ENCODE results near the gene SLC37A1.
"Not testable (repeated sequence)": the region's sequence is repeated elsewhere in the genome, so short reads cannot be mapped to it uniquely, and the experiment has no call there.

SLC37A1 gene

DNA sequence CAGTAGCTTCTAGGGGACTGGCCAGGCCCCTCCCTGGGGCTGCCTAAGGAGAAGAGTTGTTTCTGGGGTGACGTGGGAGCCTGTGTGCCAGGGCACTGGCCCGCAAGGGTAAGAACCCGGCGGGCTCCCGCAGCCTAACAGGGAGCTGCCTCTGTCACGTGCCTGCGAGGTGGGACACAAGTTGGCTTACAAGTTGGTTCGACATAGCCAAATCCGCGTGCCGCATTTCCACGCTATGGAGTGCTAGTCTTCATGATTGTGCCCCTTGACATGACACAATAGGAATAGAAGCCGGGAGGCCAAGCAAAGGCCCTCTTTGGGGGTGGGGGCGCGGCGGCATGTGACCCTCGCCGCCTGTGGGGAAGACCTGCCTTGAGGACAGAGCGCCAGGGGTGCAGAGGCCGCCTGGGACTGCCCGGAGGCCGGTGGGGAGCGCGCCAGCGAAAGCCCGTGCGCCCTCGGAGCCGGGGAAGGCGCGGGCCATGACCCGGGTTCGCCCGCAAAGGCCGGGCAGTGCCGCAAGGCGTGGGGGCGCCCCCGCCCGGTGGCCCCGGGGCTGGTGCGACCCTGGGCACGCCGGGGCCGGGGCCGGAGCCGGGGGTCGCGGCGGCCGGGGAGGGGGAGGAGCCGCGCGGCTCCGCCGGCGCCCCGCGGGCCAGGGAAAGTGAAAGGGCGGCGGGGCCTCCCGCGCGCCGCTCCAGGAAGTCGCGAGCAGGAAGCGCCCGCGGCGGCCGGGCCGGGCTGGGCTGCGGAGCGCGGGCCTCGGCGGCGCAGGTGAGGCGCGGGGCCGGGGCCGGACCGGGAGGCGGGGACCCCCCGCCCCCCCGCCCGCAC, at the start of gene SLC37A1:
TSS of gene SLC37A1 (plus strand) at position 702 of the 834 bp plus-strand sequence. CDS start 4,603 bp downstream, outside the sequence.
- DNase-seq (ENCODE audit: low read depth), result no peak

DNA sequence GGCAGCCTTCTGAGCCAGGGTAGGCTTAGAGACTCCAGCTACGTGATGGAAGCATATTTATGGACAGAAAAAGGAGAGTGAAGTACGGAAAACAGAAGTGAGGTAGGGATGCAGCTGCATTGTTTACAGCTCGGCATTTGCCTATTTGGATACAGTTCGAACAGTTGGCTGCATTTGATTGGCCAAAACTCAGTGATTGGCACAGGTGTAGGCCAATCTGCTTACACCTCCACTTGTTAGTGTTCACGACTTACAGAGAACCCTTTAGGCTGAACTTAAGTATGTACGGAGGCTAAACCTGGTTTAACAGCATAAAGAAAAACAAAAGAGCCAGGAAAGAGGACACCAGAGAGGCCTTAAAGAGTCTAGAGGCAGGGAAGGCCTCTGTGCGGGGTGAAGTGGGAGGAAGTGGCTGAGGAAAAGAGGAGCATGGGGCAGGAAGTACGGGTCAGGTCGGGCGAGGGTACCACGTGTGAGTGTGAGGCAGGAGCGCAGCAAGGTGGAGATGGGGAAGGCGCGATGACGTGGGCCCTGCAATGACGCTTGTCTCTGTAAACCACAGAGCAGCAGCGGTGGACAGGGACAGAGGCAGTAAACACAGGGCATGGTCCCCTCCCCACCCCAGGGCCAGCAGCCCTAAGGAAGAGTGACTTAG, 49.7 kb upstream of the SLC37A1 start:
- DNase-seq (ENCODE audit: low read depth), result no peak

GRCh38 chr21:42465008-42465802, 48.4 kb upstream of the SLC37A1 start:
- DNase-seq (ENCODE audit: low read depth), result no peak

DNA sequence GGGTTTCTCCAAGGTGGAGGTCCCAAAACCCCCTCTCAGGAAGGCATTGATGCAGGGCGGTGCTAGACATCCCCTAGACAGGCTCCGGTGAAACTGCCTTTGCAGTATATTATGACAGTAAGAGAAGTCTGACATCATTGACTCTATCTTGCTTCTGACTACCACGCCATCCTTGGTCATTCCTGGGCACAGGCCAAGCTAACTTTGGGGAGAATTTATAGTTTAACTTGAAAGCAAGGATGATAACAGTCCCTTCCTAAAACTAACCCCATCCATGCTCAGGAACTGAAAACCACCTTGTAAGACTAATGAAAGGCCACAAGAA, 47.9 kb upstream of the SLC37A1 start:
- no peak for DNase-seq (ENCODE audit: low read depth)

DNA sequence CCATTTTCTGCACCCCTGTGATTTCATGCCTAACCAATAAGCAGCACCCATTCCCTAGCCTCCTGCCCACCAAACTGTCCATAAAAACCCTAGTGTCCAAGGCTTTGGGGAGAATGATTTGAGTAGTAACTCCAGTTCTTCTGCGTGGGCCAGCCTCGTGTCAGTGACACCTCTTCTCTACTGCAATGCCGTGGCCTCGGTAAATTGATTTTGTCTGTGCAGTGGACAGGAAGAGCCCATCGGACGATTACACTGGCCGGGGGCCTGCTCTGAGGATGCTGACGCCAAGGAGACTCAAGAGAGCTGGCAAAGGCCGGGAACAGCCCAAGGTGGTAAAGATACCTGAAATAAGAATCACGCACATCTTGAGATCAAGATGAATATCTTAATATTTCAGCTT, 47.0 kb upstream of the SLC37A1 start:
- no peak for DNase-seq (ENCODE audit: low read depth)

DNA sequence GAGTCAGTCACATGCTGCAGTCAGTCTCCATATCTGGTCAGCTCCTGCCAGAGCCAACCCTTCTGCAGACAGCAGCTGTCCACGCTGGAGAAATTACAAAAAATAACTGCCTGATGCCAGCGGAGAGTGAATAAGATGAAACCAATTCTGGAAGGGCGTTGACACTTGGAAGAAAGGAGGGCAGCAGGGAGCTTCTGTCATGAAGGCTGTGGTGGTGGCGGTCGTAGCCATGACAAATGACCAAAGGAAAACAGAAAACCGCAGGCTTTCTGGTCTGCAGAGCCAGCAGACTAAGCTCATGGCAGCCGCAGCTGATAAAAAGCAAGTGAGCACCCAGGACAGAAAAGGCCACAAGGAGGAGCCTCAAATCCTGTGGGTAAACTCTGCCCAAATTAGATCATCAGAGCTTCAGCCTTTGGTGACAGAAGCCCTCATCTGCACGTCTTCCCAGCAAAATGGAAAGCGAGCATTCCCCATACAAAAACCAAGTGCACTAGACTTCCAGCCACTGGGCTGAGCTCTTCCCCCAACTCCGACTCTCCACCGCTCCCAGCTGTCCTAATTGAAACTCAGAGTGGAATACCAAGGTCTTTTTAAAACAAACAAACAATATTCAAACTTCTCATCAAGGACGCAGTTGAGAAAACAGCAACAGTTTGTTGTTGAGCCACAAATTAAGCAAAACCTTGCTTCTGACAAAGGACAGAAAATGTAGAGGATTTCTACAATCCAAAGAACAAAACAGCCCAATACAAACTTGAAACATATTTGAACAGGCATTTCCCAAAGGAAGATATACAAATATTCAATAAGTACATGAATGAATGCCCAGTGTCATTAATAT, 46.3 kb upstream of the SLC37A1 start:
- DNase-seq (ENCODE audit: low read depth), result no peak

DNA sequence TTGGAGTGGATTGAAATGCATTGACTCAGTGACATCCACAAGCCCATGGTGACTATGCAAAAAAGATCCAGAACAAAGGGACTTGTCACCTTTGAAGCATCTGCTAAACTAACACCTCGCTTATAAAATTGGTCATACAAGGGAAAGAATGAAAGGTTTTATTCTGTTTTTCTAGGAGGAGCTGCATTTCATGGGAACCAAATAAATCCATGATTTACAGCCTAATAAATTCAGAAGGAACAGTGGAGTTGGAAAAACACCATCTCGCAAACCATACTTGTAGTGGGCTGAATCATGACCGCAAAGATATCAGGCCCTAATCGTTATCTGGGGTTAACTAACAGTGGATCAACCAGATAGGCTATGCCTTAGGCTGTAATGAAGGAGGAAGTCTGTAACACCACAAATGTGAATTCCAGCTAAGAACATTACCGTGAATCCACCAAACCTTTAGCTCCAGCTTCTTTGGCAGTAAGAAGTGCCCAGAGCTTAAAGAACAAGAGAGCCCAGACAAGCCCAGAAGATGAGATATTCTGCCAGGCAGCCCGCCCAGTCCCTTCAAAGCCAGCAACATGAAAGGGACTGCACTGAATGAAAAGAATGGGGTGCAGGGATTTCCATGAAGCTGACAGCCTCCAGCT, 45.0 kb upstream of the SLC37A1 start:
- DNase-seq (ENCODE audit: low read depth), result no peak

DNA sequence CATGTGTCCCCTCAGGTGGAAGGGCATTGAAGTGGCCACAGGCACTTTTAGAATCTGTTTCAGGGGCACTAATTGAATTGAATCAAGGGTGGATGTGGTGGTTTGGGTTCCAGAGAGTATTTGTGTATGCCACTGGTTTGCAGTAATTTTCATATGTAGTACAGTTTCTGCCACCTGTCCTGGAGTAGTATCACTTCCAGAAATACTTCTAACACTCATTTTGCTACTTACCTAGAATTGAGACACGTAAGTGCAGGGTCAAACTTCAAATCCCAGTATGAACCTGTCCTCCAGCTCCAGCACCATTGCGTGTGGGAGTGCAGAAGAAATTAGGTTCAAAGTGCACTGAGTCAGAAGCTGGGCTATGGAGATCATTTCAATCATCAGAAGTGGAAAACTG, 44.4 kb upstream of the SLC37A1 start:
- DNase-seq (ENCODE audit: low read depth), result no peak

DNA sequence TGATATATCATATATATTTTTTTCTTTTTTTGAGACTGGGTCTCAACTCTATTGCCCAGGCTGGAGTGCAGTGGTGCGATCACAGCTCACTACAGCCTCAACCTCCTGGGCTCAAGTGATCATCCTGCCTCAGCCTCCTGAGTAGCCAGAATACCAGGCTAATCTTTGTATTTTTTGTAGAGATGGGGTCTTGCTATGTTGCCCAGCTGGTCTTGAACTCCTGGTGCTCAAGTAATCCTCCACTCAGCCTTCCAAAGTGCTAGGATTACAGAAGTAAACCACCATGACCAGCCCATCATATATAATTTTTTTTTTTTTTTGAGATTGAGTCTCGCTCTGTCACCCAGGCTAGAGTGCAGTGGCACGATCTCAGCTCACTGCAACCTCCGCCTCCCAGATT, 43.9 kb upstream of the SLC37A1 start:
- DNase-seq (ENCODE audit: low read depth), result not testable (repeated sequence)

DNA sequence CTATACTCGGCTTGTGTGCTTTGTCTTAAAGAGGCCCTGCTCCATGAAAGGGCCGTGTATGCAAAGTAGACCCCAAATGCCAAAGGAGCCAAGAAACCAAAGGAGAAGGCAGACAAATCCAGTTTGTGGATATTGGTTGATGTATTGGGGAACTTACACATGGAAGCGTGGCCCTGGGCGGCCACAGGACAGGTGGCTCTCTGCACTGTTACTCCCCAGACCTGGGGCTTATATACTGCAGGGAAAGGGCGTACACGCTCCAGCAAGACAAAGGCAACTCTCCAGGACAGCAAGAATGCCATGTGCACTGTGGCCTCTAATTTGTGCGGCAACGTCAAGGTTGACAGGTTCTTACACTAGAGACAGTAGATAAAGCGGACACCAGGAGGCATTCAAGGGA, 42.4 kb upstream of the SLC37A1 start:
- no peak for DNase-seq (ENCODE audit: low read depth)

DNA sequence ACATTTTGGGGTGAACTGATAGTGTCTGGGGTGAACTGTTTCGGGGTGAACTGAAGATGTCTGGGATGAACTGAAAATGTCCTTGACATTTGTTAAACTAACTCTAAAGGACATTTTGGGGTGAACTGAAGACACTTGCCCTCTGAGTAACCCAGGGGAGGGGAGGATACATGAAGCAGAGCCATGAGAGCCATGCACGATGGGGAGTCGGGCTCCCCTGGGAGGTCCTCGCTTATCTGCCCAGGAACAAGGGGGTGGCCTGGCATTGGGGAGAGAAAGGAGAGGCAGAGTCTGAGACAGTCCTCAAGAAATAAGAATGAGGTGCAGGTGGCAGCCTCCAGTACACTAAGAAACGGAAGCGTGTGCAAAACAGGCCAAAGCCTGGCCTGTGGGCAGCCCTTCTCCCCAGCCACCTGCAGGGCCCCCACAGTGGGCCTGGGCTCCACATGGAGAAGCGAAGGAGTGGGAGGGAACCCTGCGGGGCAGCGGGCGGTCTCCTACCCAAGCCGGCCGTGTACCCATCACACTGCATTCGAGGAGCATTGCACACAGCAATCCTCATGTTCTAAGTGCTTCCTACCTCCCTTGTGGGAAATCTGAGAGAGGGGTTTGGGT, 41.8 kb upstream of the SLC37A1 start:
- no peak for DNase-seq (ENCODE audit: low read depth)

GRCh38 chr21:42472521-42472920, 41.1 kb upstream of the SLC37A1 start:
- DNase-seq (ENCODE audit: low read depth), result no peak

DNA sequence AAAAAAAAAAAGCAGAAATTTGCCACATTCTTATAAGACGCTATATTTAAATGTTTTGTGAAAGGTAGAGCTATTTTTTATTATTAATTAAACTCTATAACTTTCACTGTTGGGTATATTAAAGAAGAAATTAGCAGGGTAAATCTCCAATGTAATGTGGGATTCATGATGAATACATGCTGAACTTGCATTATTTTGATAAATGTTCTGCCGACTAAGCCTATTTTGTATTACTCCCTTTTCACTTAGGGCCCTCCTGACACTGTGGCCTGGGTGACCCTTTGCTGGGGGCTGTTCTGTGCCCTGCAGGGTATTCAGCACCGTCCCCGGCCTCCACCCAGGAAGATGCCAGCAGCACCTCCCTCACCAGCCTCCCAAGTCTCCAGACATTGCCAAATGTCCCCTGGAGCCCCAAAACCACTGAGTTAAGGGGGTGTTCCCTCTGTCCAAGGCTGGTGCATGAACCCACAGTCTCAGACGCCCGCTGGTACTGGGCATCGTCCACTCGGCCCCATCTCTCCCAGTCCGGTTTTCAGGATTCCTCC, 40.1 kb upstream of the SLC37A1 start:
- DNase-seq (ENCODE audit: low read depth), result no peak

- no peak for DNase-seq (ENCODE audit: low read depth)
Measured at GRCh38 chr21:42474043-42474831, 39.4 kb upstream of the SLC37A1 start.

DNA sequence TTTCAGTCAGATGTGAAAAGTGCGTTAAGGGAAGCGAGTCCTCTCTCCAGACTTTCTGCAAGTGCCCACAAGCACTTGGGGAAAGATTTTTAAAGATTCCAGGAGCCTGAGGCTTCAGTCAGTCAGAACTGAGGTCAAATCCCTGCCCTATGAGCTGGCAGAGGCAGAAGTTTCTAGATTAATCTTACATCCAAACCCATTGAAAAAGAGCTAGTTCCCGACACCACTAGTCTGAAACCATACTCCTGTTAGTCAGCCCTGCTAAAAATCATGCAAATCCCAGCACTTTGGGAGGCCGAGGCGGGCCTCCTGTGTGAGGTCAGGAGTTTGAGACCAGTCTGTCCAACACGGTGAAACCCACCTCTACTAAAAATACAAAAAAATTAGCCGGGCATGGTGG, 38.6 kb upstream of the SLC37A1 start:
- DNase-seq (ENCODE audit: low read depth), result no peak

DNA sequence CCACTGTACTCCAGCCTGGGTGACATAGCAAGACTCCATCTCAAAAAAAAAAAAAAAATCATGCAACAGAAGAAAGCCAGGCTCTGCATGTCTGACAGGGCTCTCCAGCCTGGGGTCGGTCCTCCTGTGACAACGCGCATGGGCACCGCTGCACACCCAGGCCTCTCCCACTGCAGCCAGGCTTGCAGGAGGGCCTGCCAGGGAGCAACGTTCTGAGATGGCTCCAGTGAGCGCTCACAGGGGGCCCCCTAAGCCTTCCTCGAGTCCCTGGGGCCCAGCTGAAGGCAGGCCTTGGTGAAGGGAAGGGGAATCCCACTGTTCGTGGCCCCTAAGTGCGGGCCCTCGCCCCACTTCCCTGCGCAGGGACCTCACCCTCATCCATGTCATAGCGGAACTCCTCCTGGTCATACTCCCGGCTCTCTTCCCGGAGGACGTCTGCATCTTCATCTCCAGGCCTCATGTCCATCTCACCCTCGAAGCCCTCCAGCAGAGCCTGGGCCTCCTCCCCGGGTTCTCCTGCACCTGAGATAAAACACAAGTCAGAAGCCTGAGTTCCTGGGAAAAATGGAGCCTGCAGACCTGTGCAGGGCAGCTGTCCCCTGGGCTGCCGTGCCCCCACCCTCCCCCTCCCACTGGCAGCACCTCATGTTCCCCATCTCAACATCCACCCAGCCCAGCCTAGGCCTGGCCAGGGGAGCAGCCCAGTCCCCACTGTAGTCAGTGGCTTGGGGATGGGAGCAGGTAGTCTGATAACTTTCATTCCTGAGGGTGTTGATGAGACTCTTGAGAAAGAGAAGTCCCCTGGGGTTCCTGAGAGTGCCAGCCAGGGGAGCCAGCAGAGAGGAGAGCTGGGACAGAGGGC, 37.9 kb upstream of the SLC37A1 start:
- DNase-seq (ENCODE audit: low read depth), result no peak

DNA sequence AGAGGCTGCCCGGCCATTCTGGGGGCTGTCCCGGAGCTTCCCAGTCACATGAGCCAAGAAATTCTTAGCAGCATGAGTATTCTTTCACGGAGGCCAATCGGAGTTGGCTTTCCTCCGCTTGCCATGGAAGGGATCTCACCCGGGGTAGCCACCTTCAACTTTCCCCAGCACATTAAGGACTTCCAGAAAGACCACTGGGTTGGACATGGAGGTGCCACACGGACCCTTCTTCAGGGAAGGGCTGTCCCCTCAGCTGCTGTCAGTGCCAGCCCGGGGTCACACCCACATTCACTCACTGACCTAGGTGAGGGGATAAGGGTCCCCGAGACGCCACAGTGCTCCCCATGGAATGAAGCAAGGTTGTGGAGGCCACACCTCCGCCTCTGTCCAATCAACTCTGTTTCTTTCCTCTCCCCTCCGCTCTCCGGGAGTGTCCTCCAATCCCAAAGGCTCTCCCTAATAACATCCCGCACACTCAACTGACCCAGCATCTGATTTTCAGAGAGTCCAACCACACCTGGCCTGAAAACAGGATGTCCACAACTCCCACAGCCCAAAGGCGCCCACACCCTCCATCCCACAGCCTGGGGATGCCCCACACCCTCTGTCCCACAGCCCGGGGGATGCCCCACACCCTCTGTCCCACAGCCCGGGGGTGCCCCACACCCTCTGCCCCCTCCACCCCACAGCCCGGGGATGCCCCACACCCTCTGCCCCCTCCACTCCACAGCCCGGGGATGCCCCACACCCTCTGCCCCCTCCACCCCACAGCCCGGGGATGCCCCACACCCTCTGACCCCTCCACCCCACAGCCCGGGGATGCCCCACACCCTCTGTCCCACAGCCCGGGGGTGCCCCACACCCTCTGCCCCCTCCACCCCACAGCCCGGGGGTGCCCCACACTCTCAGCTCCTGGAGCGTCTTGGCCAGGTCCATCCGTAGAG, 37.0 kb upstream of the SLC37A1 start:
- DNase-seq (ENCODE audit: low read depth), result no peak

DNA sequence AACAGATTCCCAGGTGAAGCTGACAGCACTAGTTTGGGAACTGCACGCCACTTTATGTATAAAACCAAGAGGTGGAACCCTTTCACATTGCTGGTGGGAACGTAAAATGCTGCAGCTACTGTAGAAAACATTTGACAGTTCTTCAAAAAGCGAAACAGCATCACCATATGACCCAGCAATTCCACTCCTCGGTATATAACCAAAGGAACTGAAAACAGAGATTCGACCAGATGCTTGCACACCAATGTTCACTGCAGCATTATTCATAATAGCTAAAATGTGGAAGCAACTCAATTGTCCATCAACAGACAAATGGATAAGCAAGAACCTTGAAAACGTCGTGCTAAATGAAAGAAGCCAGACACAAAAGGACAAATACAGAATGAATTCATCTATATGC, 35.1 kb upstream of the SLC37A1 start:
- no peak for DNase-seq (ENCODE audit: low read depth)
